Adipocyte (in vitro differentiated cells): Measurements from ENCODE around the gene FAM200C.
A peak's percentile ranks its signal among the peaks of the same experiment; 100 is the strongest.

ENCODE experiments used
- DNase-seq: peaks from one replicate; pipeline ENCODE4 v3.0.0-alpha.2; 2015; ENCODE audit warnings: low read depth
- H3K27me3 ChIP-seq: replicated peaks from 2 replicates; pipeline ENCODE4 v1.7.0; 2013; ENCODE audit warnings: mild to moderate bottlenecking, low read length, moderate library complexity; ENCODE audit not compliant: control insufficient read depth, insufficient read depth
- H3K36me3 ChIP-seq: 2 replicates; pipeline ENCODE4 v1.7.0; 2013; ENCODE audit warnings: low read length, mild to moderate bottlenecking, moderate library complexity; ENCODE audit not compliant: control insufficient read depth, insufficient read depth, severe bottlenecking
- H3K4me1 ChIP-seq: 2 replicates; pipeline ENCODE4 v1.7.0; 2013; ENCODE audit warnings: mild to moderate bottlenecking, low read length, moderate library complexity; ENCODE audit not compliant: control insufficient read depth, insufficient read depth
- H3K4me3 ChIP-seq: 2 replicates; pipeline ENCODE4 v1.7.0; 2013; ENCODE audit warnings: mild to moderate bottlenecking, low read length, moderate library complexity
- H3K9ac ChIP-seq: 2 replicates; pipeline ENCODE4 v1.7.0; 2013; ENCODE audit warnings: mild to moderate bottlenecking, low read length, moderate library complexity
- H3K9me3 ChIP-seq: 2 replicates; pipeline ENCODE4 v1.7.0; 2013; ENCODE audit warnings: mild to moderate bottlenecking, low read length, moderate library complexity; ENCODE audit not compliant: control insufficient read depth

The FAM200C gene

DNA sequence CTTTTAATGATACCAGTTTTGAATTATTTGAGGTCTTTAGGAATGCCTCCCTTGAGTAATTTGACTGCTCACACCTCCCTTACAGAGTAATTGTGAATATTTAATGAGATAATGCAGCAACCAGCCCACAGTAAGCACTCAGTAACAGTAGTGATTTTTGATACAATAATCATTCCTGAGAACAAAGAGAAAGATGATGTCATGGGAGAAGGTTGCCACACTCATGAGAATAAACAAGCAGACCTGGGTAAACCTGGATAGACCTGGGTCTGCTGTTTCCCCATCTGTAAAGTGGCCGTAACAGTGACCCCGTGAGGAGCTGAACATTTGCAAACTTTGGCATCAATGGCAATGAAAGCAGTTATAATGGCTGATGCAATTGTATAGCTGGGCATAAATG is 33.6 kb downstream of the FAM200C start:
- H3K4me1 ChIP-seq = peaks cover 18% of the 10 kb centered on the region
- H3K9me3 ChIP-seq = peaks cover 5% of the 10 kb centered on the region
- H3K4me3 ChIP-seq = no peak overlapping the region
- no peak for DNase-seq
- no peaks in the 10 kb centered on the region for H3K36me3 ChIP-seq
- H3K9ac ChIP-seq = no peak overlapping the region
- peaks cover 10% of the 10 kb centered on the region for H3K27me3 ChIP-seq

DNA sequence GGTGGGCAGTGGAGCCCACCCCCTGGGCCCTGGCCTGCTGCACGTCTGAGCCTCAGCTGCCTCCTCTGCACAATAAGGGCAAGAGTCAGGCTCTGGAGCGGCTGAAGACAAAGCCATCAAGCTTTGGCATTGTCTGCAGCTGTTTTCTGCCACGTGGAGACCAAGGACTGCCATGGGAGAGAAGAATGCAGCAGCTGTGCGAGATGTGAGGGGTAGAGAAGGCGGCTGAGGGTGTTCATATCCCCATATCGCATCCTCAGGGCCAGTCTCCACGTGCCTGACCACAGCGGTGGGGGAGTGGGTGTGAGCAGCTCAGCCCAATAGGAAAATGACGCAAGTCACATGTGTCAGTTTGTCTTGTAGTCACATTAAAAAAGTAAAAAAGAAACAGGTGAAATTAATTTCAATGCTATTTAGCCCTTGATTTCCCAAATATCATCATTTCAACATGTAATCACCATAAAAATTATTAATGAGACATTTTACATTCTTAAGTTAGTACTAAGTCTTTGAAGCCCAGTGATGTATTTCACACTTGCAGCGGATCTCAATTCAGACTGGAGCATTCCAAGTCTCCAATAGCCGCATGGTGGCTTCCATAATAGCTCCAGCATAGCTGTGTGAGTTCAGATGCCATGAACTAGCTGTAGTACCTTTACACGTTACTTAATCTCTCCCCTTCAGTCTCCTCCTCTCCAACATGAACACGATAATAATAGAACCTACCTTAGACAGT is 36.0 kb downstream of the FAM200C start:
- H3K36me3 ChIP-seq = no peaks in the 10 kb centered on the region
- H3K4me3 ChIP-seq = no peak overlapping the region
- peak overlapping the region; percentile 31 for H3K9ac ChIP-seq
- no peaks in the 10 kb centered on the region for H3K27me3 ChIP-seq
- DNase-seq = peak; percentile 3
- H3K4me1 ChIP-seq = peaks cover 15% of the 10 kb centered on the region
- peaks cover 2% of the 10 kb centered on the region for H3K9me3 ChIP-seq

- peaks cover 16% of the 10 kb centered on the region for H3K4me1 ChIP-seq
- no peaks in the 10 kb centered on the region for H3K36me3 ChIP-seq
- no peak overlapping the region for H3K4me3 ChIP-seq
- peak; percentile 60 for DNase-seq
- no peaks in the 10 kb centered on the region for H3K9me3 ChIP-seq
- no peaks in the 10 kb centered on the region for H3K27me3 ChIP-seq
- H3K9ac ChIP-seq = peak overlapping the region; percentile 31
These were observed 36.6 kb downstream of the FAM200C start for GRCh38 chr5:160363211-160363610.

- Histone ChIP-seq H3K36me3 (no peaks in the 10 kb centered on the region), H3K9me3 (no peaks in the 10 kb centered on the region), H3K27me3 (peaks cover 4% of the 10 kb centered on the region), H3K4me1 (peaks cover 26% of the 10 kb centered on the region), H3K4me3 (no peak overlapping the region), H3K9ac (no peak overlapping the region)
- DNase-seq = no peak
These were observed 38.1 kb downstream of the FAM200C start for GRCh38 chr5:160361624-160362228.

- Histone ChIP-seq H3K4me1 (peaks cover 26% of the 10 kb centered on the region), H3K4me3 (no peak overlapping the region), H3K36me3 (no peaks in the 10 kb centered on the region), H3K9ac (no peak overlapping the region), H3K27me3 (peaks cover 4% of the 10 kb centered on the region), H3K9me3 (no peaks in the 10 kb centered on the region)
- DNase-seq = no peak
These were observed 39.5 kb downstream of the FAM200C start for GRCh38 chr5:160360310-160360709.

DNA sequence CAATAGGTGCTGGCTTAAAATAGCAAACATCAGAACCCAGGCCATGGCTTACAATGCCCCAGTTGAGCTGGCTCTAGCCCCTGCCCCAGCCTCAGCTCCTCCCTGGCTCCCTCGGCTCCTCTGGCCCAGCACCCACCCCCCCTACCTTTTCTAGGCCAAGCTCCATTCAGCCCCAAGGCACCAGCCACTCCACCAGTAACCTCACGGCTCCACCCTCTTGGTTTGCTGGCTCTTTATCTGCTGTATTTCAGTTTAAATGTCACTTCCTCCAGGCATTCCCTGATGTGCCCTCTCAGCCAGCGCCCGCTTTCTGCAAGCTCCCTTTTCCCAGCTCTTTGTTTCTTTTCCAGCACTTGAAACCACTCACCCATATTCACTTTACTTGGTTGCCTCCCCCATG is 40.0 kb downstream of the FAM200C start:
- peaks cover 26% of the 10 kb centered on the region for H3K4me1 ChIP-seq
- H3K27me3 ChIP-seq = peaks cover 4% of the 10 kb centered on the region
- no peak for DNase-seq
- H3K36me3 ChIP-seq = no peaks in the 10 kb centered on the region
- no peak overlapping the region for H3K9ac ChIP-seq
- no peak overlapping the region for H3K4me3 ChIP-seq
- H3K9me3 ChIP-seq = no peaks in the 10 kb centered on the region

- Histone ChIP-seq H3K27me3 (peaks cover 4% of the 10 kb centered on the region), H3K4me3 (no peak overlapping the region), H3K4me1 (peaks cover 26% of the 10 kb centered on the region), H3K9me3 (no peaks in the 10 kb centered on the region), H3K36me3 (no peaks in the 10 kb centered on the region), H3K9ac (no peak overlapping the region)
- no peak for DNase-seq
These were observed 40.6 kb downstream of the FAM200C start for GRCh38 chr5:160359242-160359641.

DNA sequence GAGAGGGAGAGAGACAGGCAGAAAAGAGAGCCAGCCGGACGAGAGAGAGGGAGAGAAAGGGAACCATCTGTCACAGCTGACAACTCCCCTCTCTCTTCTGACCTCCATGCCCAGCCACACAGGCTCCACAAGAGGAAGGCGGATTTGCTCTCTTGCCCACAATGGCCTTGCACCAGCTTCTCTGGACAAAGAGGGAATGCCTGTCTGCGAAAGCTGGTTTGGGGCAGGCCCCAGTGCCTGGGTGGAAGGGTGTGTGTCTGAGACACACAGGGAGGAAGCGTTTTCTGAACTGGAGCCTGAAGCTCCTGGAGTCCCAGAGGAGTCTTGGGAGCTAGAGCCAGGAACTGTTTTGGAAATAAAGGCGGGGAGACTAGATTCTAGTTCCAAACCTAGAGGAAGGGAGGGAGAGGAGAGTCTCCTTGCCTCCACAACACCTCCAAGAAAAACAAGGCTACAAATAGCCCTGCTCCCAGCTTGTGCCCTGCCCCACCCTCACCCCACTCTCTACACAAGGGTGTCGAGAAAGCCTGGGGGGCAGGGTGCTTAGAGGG is 41.9 kb downstream of the FAM200C start:
- DNase-seq = no peak
- Histone ChIP-seq H3K4me3 (peak overlapping the region; percentile 18), H3K9ac (peak overlapping the region; percentile 38), H3K36me3 (no peaks in the 10 kb centered on the region), H3K4me1 (peaks cover 17% of the 10 kb centered on the region), H3K27me3 (peaks cover 4% of the 10 kb centered on the region), H3K9me3 (no peaks in the 10 kb centered on the region)

- Histone ChIP-seq H3K9ac (no peak overlapping the region), H3K9me3 (no peaks in the 10 kb centered on the region), H3K36me3 (no peaks in the 10 kb centered on the region), H3K4me3 (no peak overlapping the region), H3K27me3 (peaks cover 4% of the 10 kb centered on the region), H3K4me1 (peaks cover 14% of the 10 kb centered on the region)
- no peak for DNase-seq
These were observed 42.5 kb downstream of the FAM200C start for GRCh38 chr5:160357394-160357793.

GRCh38 chr5:160356550-160357347 is 43.1 kb downstream of the FAM200C start:
- Histone ChIP-seq H3K4me1 (peaks cover 12% of the 10 kb centered on the region), H3K4me3 (no peak overlapping the region)
- DNase-seq = no peak

GRCh38 chr5:160354666-160355065 is 45.2 kb downstream of the FAM200C start:
- no peaks in the 10 kb centered on the region for H3K36me3 ChIP-seq
- H3K9me3 ChIP-seq = no peaks in the 10 kb centered on the region
- peaks cover 4% of the 10 kb centered on the region for H3K27me3 ChIP-seq
- peaks cover 12% of the 10 kb centered on the region for H3K4me1 ChIP-seq
- no peak overlapping the region for H3K9ac ChIP-seq
- DNase-seq = no peak
- H3K4me3 ChIP-seq = no peak overlapping the region

More at GRCh38 chr5:160356550-160357347, 43.1 kb downstream of the FAM200C start:
- Histone ChIP-seq H3K36me3 (no peaks in the 10 kb centered on the region), H3K27me3 (peaks cover 4% of the 10 kb centered on the region), H3K9ac (no peak overlapping the region), H3K9me3 (no peaks in the 10 kb centered on the region)
